ENCODE results near the gene MED12L.

GRCh38 chr3:151107701-151108100, 22.2 kb downstream of the MED12L start:
- TF ChIP-seq CTCF (IDR thresholded peaks at IDR 0.05; ENCODE audit: poor library complexity) = no peak
- TF ChIP-seq EZH2 (IDR thresholded peaks at IDR 0.05; ENCODE audit: borderline replicate concordance) = no peak
- no peak for TF ChIP-seq EZH2phosphoT487 (IDR thresholded peaks at IDR 0.05; ENCODE audit: low read depth, severe bottlenecking, unreplicated experiment)
